ENCODE results near the gene ZNF558. TPM values are rescaled to one million over a fixed set of nuclear protein-coding genes. Genes with fewer than 3 reads are reported as not detected.

Gene ZNF558
- total and polyA plus RNA-seq, 2 experiments from 2014 or later: 3.5 to 5.7 TPM

GRCh38 chr19:8866344-8866743 lies 34.2 kb upstream of the ZNF558 start:
- H4K20me1 ChIP-seq (replicated peaks; ENCODE audit: insufficient read depth): no peaks in the 10 kb centered on the region
- no peak overlapping the region for H3K27ac Mint-ChIP-seq
- DNase-seq (ENCODE audit: low spot score): no peak
- peaks cover 3% of the 10 kb centered on the region; the same call in 1 of the 2 replicates for H3K36me3 ChIP-seq (ENCODE audit: insufficient read depth)
- no peak overlapping the region for H2AFZ ChIP-seq
- H3K27me3 Mint-ChIP-seq (ENCODE audit: insufficient read depth, low read depth, poor library complexity): no peaks in the 10 kb centered on the region
- H3K4me1 ChIP-seq (ENCODE audit: insufficient read depth): no peaks in the 10 kb centered on the region
- H3K4me2 ChIP-seq: no peak overlapping the region
- TF ChIP-seq EZH2phosphoT487 (IDR thresholded peaks at IDR 0.05; ENCODE audit: unreplicated experiment) (no peak), POLR2AphosphoS5 (IDR thresholded peaks at IDR 0.05; ENCODE audit: low read depth) (no peak), CTCF (conservative IDR thresholded peaks at IDR 0.05; ENCODE audit: low read depth in 2 of 2) (no peak), REST (IDR thresholded peaks at IDR 0.05; ENCODE audit: unreplicated experiment) (no peak), NANOG (IDR thresholded peaks at IDR 0.05; ENCODE audit: borderline replicate concordance) (no peak), ZNF462 (CRISPR knock-in tag; IDR thresholded peaks at IDR 0.05) (no peak), JUNB (IDR thresholded peaks at IDR 0.05; ENCODE audit: unreplicated experiment) (no peak), CREB1 (CRISPR knock-in tag; IDR thresholded peaks at IDR 0.05; ENCODE audit: low read depth) (no peak), ETS1 (IDR thresholded peaks at IDR 0.05) (no peak), EZH2 (IDR thresholded peaks at IDR 0.05; ENCODE audit: low read depth, unreplicated experiment) (no peak), STAT1 (IDR thresholded peaks at IDR 0.05; ENCODE audit: unreplicated experiment) (no peak), ZNF331 (CRISPR knock-in tag; IDR thresholded peaks at IDR 0.05; ENCODE audit: low read depth) (no peak)
- no peak for ATAC-seq
- H3K79me2 ChIP-seq (replicated peaks; ENCODE audit: insufficient read depth): no peaks in the 10 kb centered on the region
- no peak overlapping the region for H3K4me3 Mint-ChIP-seq
- no peak overlapping the region for H3K27ac ChIP-seq (ENCODE audit: low read depth)
- H3K36me3 Mint-ChIP-seq (ENCODE audit: low read depth): peaks cover 22% of the 10 kb centered on the region
- H3K27me3 ChIP-seq (ENCODE audit: insufficient read depth): no peaks in the 10 kb centered on the region
- no peaks in the 10 kb centered on the region for H3K9me2 ChIP-seq (ENCODE audit: insufficient read depth)
- peaks cover 2% of the 10 kb centered on the region; the same call in 2 of the 3 replicates for H3K9me3 Mint-ChIP-seq
- H3K4me1 Mint-ChIP-seq: no peaks in the 10 kb centered on the region
- H3K4me3 ChIP-seq: no peak overlapping the region
- H3F3A ChIP-seq (replicated peaks; ENCODE audit: low read depth): no peaks in the 10 kb centered on the region

Measured in GM23338 (cell line).